SH-SY5Y (cell line): ENCODE results near the gene HOXC10.

Source experiments
- GATA2 ChIP-seq: IDR thresholded peaks from 2 replicates; pipeline ENCODE4 v1.6.1; 2011; ENCODE audit warnings: mild to moderate bottlenecking, low read depth, low read length
- GATA3 ChIP-seq: IDR thresholded peaks from 2 replicates; pipeline ENCODE4 v1.6.1; 2011; ENCODE audit warnings: low read depth, mild to moderate bottlenecking, low read length, moderate library complexity

HOXC10 gene

GRCh38 chr12:53966385-53967133, 18.4 kb upstream of the HOXC10 start:
- TF ChIP-seq GATA2 (no peak), GATA3 (no peak)

GRCh38 chr12:53967421-53967925, 17.5 kb upstream of the HOXC10 start:
- TF ChIP-seq GATA3 (no peak), GATA2 (0 out of 2 replicates have a peak, but pooled peaks have one; percentile 5)

GRCh38 chr12:53968214-53969127, 16.5 kb upstream of the HOXC10 start:
- no peak for TF ChIP-seq GATA3

- TF ChIP-seq GATA3 (no peak), GATA2 (no peak)
Observed at GRCh38 chr12:53969588-53970259, 15.2 kb upstream of the HOXC10 start.

GRCh38 chr12:53970451-53970850, 14.5 kb upstream of the HOXC10 start:
- TF ChIP-seq GATA3, result no peak
- no peak for TF ChIP-seq GATA2

- TF ChIP-seq GATA2 (no peak), GATA3 (no peak)
Observed at GRCh38 chr12:53971129-53971528, 13.8 kb upstream of the HOXC10 start.

GRCh38 chr12:53971686-53972085, 13.3 kb upstream of the HOXC10 start:
- no peak for TF ChIP-seq GATA3
- no peak for TF ChIP-seq GATA2

- no peak for TF ChIP-seq GATA3
- no peak for TF ChIP-seq GATA2
Observed at GRCh38 chr12:53972152-53972702, 12.7 kb upstream of the HOXC10 start.

- TF ChIP-seq GATA2 (no peak), GATA3 (no peak)
Observed at GRCh38 chr12:53972722-53973235, 12.2 kb upstream of the HOXC10 start, which contains the start of gene HOXC11. Gene HOXC11 (plus strand): TSS chr12:53973126. CDS start chr12:53973242, 116 bp downstream.

- TF ChIP-seq GATA2 (no peak), GATA3 (no peak)
Observed at GRCh38 chr12:53973236-53974042, 11.5 kb upstream of the HOXC10 start.

GRCh38 chr12:53974084-53975063, 10.6 kb upstream of the HOXC10 start, which contains the start of gene HOTAIR:
Gene HOTAIR (minus strand): TSS chr12:53974954.
- no peak for TF ChIP-seq GATA2
- no peak for TF ChIP-seq GATA3
